Transverse colon (tissue), 4 donors: ENCODE measurements around the gene ITLN2.
"Not testable (repeated sequence)": the region's sequence is repeated elsewhere in the genome, so short reads cannot be mapped to it uniquely, and the experiment has no call there.

ENCODE experiments used
- CTCF ChIP-seq, 5 experiments: fragments of 200-600 bp in 3 of 5; fragments of 450-650 bp in 2 of 5; sonication (generic) in 3 of 5; IDR thresholded peaks; 1 replicate in 2 of 5; 2 replicates in 3 of 5; pipeline ENCODE4 v1.5.1; 2016 to 2017; ENCODE audit warnings: antibody characterized with exemption in 5 of 5, inconsistent platforms in 3 of 5, mild to moderate bottlenecking in 2 of 5, moderate library complexity in 1 of 5
- EP300 ChIP-seq: sonication (generic); formaldehyde crosslinking; IDR thresholded peaks from one replicate; pipeline ENCODE4 v1.6.1; 2017; ENCODE audit warnings: antibody characterized with exemption, low read depth
- POLR2A ChIP-seq: fragments of 450-650 bp; IDR thresholded peaks from one replicate; pipeline ENCODE4 v1.6.1; 2016; ENCODE audit warnings: antibody characterized with exemption, mild to moderate bottlenecking, moderate library complexity
- POLR2AphosphoS5 ChIP-seq, 3 donors: sonication (generic); formaldehyde crosslinking; IDR thresholded peaks; one replicate each; pipeline ENCODE4 v1.6.1; 2016; ENCODE audit warnings: antibody characterized with exemption in 3 of 3

DNA sequence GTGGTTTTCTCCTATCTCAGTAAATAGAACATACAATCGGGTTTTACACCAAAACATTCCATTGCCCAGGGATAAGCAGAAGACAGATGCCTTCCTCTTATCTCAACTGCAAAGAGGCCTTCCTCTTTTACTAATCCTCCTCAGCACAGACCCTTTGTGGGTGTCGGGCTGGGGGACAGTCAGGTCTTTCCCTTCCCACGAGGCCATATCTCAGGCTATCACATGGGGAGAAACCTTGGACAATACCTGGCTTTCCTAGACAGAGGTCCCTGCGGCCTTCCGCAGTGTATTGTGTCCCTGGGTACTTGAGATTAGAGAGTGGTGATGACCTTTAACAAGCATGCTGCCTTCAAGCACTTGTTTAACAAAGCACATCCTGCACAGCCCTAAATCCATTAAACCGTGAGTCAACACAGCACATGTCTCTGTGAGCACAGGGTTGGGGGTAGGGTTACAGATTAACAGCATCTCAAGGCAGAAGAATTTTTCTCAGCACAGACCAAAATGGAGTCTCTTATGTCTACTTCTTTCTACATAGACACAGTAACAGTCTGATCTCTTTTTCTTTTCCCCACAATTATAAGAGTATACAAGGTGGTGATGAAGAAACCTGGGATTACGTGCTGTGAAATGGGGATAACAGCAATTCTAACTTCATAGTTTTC, 5.3 kb downstream of the ITLN2 start:
- TF ChIP-seq CTCF (IDR thresholded peaks at IDR 0.05); POLR2A; POLR2AphosphoS5 (IDR thresholded peaks at IDR 0.05); EP300: not testable (repeated sequence)
